Tibial artery (tissue), 4 donors: ENCODE results near the gene SERPINB12.

ENCODE experiments used
- DNase-seq, 2 donors: peaks; one replicate each; pipeline ENCODE4 v3.0.0-alpha.2; 2019
- H3K27ac ChIP-seq, 2 donors: fragments of 200-600 bp; sonication (generic) in 1 of 2; 1 replicate in 1 of 2; 2 replicates in 1 of 2; pipeline ENCODE4 v1.5.1; 2018 to 2019; ENCODE audit warnings: mild to moderate bottlenecking in 1 of 2
- H3K27me3 ChIP-seq, 2 donors: fragments of 200-600 bp; sonication (generic) in 1 of 2; one replicate each; pipeline versions ENCODE4 v1.5.1 to v1.6.0; 2016 to 2019
- H3K36me3 ChIP-seq, 3 donors: fragments of 200-600 bp; sonication (generic) in 2 of 3; one replicate each; pipeline ENCODE4 v1.5.1; 2016 to 2019; ENCODE audit warnings: mild to moderate bottlenecking in 2 of 3
- H3K4me1 ChIP-seq, 4 donors: fragments of 200-600 bp; sonication (generic) in 2 of 4; 1 replicate in 3 of 4; 2 replicates in 1 of 4; pipeline ENCODE4 v1.5.1; 2016 to 2019
- H3K4me3 ChIP-seq, 2 donors: fragments of 200-600 bp; sonication (generic) in 1 of 2; 1 replicate in 1 of 2; 2 replicates in 1 of 2; pipeline ENCODE4 v1.5.1; 2018 to 2019; ENCODE audit warnings: mild to moderate bottlenecking in 2 of 2
- H3K9me3 ChIP-seq, 3 donors: fragments of 200-600 bp; sonication (generic) in 1 of 3; one replicate each; pipeline ENCODE4 v1.5.1; 2016 to 2019
- intact Hi-C: fragments of 100-400 bp; cut with DNase I; formaldehyde crosslinking; loops from one replicate; pipeline ENCODE4 v1.15.0; 2023; ENCODE audit warnings: low total_unique reads
- TF ChIP-seq, protein P1 (sequence below), 2 experiments: fragments of 200-600 bp in 1 of 2; fragments of 450-650 bp in 1 of 2; IDR thresholded peaks; one replicate each; pipeline ENCODE4 v1.5.1; 2017 to 2019; ENCODE audit warnings: antibody characterized with exemption in 2 of 2, mild to moderate bottlenecking in 1 of 2, moderate library complexity in 1 of 2

Gene SERPINB12, protein sequence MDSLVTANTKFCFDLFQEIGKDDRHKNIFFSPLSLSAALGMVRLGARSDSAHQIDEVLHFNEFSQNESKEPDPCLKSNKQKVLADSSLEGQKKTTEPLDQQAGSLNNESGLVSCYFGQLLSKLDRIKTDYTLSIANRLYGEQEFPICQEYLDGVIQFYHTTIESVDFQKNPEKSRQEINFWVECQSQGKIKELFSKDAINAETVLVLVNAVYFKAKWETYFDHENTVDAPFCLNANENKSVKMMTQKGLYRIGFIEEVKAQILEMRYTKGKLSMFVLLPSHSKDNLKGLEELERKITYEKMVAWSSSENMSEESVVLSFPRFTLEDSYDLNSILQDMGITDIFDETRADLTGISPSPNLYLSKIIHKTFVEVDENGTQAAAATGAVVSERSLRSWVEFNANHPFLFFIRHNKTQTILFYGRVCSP

DNA sequence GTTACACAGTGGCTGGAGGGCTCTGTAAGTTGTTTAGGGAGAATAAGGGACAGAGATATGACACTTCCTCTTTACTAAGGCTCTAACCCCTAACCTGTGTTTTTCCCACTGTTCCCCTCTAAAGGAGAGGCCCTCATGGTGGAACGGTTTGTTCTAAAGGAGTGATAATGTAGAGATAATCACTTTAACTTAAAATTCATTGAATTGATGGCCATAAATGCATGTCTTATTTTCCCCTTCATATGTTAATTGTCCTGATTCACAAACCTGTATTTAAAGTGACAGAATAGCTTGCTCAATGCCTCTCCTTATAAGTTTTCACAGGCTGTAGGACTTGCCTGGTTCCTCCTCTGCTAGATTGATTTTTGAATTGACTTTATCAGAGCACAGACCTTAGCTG is at the start of gene SERPINB12:
TSS of gene SERPINB12 (plus strand) at position 301 of the 400 bp plus-strand sequence. CDS start 13,791 bp downstream, outside the sequence.
- intact Hi-C loops = no loop called here
- Histone ChIP-seq H3K4me1 (no peaks in the 10 kb centered on the region), H3K4me3 (no peak within 1 kb of the TSS), H3K27ac (no peak within 1 kb of the TSS), H3K36me3 (no peaks in the 10 kb centered on the region), H3K27me3 (no peaks in the 10 kb centered on the region), H3K9me3 (no peaks in the 10 kb centered on the region)
- DNase-seq = no peak
- TF ChIP-seq, protein P1, sequence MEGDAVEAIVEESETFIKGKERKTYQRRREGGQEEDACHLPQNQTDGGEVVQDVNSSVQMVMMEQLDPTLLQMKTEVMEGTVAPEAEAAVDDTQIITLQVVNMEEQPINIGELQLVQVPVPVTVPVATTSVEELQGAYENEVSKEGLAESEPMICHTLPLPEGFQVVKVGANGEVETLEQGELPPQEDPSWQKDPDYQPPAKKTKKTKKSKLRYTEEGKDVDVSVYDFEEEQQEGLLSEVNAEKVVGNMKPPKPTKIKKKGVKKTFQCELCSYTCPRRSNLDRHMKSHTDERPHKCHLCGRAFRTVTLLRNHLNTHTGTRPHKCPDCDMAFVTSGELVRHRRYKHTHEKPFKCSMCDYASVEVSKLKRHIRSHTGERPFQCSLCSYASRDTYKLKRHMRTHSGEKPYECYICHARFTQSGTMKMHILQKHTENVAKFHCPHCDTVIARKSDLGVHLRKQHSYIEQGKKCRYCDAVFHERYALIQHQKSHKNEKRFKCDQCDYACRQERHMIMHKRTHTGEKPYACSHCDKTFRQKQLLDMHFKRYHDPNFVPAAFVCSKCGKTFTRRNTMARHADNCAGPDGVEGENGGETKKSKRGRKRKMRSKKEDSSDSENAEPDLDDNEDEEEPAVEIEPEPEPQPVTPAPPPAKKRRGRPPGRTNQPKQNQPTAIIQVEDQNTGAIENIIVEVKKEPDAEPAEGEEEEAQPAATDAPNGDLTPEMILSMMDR (IDR thresholded peaks at IDR 0.05) = no peak

DNA sequence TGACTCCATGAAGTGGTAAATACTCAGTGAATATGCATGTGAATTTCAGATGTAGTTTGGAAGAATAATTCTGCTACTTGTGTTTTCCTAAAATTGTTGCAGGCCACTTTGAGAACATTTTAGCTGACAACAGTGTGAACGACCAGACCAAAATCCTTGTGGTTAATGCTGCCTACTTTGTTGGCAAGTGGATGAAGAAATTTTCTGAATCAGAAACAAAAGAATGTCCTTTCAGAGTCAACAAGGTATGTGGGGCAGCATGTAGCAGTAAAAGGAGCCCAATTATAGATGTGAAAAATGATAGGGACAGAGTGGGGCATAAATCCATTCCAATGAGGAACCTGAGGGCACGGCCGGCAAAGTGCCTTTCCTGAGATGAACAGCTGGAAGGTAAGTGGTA is 49.3 kb upstream of the SERPINB12 start:
- intact Hi-C loops = no loop called here
- Histone ChIP-seq H3K9me3 (no peaks in the 10 kb centered on the region), H3K4me1 (no peaks in the 10 kb centered on the region), H3K4me3 (no peak overlapping the region), H3K36me3 (no peaks in the 10 kb centered on the region), H3K27me3 (no peaks in the 10 kb centered on the region), H3K27ac (no peak overlapping the region)
- TF ChIP-seq, protein P1 (IDR thresholded peaks at IDR 0.05) = no peak
- no peak for DNase-seq

DNA sequence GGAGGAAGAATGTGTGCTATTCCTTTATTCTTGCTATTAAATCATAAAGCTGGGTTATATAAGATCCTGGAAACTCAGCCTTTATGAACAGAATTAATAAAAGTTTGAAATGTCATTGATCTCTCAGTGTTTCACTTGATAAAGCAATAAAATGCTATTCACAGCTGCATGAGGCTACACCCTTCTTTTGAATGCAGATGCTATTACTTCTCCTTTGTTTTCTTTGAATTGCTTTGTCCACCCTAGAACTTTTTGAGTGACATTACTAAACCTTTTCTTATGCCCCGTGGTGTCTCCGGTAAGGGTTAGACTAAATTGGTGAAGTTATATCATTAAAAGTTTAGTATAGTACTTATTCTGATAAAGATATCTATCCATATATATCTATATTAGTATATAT is 46.5 kb upstream of the SERPINB12 start:
- no peak for DNase-seq
- no peaks in the 10 kb centered on the region for H3K4me1 ChIP-seq
- no peaks in the 10 kb centered on the region for H3K9me3 ChIP-seq
- no peaks in the 10 kb centered on the region for H3K27me3 ChIP-seq
- H3K36me3 ChIP-seq = no peaks in the 10 kb centered on the region
- H3K27ac ChIP-seq = no peak overlapping the region
- intact Hi-C loops = no loop called here
- TF ChIP-seq, protein P1 (IDR thresholded peaks at IDR 0.05) = no peak
- no peak overlapping the region for H3K4me3 ChIP-seq

DNA sequence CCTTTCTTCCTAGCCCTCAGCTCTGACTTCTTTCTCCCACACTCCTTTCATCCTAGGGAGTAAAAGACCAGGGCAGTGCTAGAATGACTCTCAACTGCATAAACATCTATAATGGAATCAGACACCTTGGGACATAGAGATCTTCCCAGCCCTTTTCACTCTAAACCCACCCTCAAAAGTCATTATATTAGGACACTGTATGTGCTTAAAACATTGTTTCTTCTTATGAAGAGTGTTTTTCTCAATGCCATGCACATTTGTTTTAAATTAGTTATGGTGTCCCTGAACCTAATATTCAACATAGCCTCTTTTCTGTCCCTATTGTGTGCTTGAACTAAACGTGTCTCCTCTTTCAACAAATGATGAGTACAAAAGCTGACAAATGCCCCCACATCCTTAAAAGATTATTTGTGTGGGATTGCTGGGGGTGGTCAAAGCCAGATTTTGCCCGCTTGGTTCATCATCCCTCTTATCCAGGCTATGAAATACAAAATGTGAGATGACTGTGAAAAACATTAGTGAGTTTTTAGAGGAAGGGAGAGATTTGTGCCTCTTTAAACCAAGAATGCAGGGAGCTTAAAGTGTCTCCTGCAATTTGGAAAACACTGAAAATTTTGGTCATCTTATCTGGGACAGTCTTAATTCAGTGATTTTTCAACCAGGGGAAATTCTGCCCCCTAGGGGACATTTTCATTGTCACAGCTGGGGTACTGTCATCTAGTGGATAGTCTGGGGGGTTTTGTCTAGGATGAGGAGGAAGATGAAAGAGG is 36.4 kb upstream of the SERPINB12 start:
- no peak for DNase-seq
- intact Hi-C loops = no loop called here

DNA sequence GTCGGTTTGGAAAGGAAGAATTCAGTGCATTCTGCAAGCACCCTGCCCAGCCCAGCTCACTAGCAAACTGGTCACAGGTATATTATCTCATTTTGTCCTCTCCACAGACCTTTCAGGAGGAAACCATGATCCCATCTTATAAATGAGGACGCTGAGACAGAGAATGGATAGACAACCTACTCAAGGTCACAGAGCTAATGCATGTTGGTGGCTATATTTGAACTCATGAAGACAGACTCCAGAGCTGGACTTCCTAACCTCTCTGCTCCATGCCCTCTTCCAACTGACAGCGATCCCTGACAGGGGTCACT is 35.9 kb upstream of the SERPINB12 start:
- Histone ChIP-seq H3K4me1 (no peaks in the 10 kb centered on the region), H3K27me3 (peaks cover 0 to 15% of the 10 kb centered on the region in 2 donors), H3K9me3 (no peaks in the 10 kb centered on the region), H3K27ac (no peak overlapping the region), H3K4me3 (no peak overlapping the region), H3K36me3 (no peaks in the 10 kb centered on the region)
- TF ChIP-seq, protein P1 (IDR thresholded peaks at IDR 0.05) = no peak
- intact Hi-C loops = no loop called here
- DNase-seq = no peak

More for the DNA sequence above, 36.4 kb upstream of the SERPINB12 start:
- Histone ChIP-seq H3K27ac (no peak overlapping the region), H3K27me3 (peaks cover 0 to 12% of the 10 kb centered on the region in 2 donors), H3K36me3 (no peaks in the 10 kb centered on the region), H3K4me3 (no peak overlapping the region), H3K9me3 (no peaks in the 10 kb centered on the region), H3K4me1 (no peaks in the 10 kb centered on the region)
- TF ChIP-seq, protein P1 (IDR thresholded peaks at IDR 0.05) = no peak
